Activated T-cell treated with anti-CD3 and anti-CD28 coated beads for 24 hours (primary cell): ENCODE data around the gene STIM2.
"Not testable (repeated sequence)": the region's sequence is repeated elsewhere in the genome, so short reads cannot be mapped to it uniquely, and the experiment has no call there.

Experiments used
- DNase-seq: peaks from one replicate; pipeline ENCODE4 v3.0.0-alpha.2; 2020; ENCODE audit warnings: low read depth

Gene STIM2

DNA sequence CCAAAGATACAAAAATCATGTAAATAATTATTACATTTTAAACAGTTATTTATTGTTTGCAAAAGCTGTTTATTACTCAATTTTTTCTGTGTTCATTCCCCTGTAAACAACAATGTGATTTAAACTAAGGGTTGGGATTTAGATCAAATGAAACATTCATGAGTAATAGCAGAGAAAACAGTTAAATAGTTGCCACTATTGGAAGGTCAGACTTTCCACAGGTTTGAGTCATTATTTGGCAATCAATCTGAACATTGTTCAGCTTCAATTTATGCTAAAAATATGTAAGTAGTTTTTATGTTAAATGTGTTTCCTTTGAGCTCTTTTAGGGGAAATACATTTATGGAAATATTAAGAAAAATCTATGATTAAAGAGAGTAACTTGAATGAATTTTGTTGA is 144.9 kb downstream of the STIM2 start:
- no peak for DNase-seq

GRCh38 chr4:27005905-27006590 is 145.4 kb downstream of the STIM2 start:
- DNase-seq = no peak

- no peak for DNase-seq
Measured at GRCh38 chr4:27006646-27007045, 146.0 kb downstream of the STIM2 start.

DNA sequence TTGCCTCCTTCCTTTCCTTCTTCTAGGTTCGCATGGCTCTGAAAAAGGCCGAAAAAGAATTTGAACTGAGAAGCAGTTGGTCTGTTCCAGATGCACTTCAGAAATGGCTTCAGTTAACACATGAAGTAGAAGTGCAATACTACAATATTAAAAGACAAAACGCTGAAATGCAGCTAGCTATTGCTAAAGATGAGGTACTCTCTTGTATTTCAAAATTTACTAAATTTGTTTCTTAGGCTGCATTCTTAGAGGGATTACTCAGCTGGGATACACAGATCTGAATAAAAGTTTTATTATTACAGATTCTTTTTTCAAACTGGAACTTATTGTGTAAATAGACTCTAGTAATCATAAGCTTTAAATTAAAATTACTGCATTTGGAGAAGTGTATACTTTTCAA is 146.9 kb downstream of the STIM2 start:
- no peak for DNase-seq

DNA sequence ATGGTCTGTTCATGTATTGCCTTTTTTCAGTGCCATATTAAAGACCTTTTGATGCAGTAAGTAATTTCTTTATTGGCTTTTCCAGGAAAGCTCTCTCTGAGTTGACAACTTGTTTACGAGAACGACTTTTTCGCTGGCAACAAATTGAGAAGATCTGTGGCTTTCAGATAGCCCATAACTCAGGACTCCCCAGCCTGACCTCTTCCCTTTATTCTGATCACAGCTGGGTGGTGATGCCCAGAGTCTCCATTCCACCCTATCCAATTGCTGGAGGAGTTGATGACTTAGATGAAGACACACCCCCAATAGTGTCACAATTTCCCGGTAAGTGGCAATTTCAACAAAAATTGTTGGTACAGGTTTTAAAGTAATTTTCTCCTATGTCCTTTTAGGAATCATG is 148.0 kb downstream of the STIM2 start:
- DNase-seq = no peak

GRCh38 chr4:27009539-27009938 is 148.9 kb downstream of the STIM2 start:
- DNase-seq = no peak

DNA sequence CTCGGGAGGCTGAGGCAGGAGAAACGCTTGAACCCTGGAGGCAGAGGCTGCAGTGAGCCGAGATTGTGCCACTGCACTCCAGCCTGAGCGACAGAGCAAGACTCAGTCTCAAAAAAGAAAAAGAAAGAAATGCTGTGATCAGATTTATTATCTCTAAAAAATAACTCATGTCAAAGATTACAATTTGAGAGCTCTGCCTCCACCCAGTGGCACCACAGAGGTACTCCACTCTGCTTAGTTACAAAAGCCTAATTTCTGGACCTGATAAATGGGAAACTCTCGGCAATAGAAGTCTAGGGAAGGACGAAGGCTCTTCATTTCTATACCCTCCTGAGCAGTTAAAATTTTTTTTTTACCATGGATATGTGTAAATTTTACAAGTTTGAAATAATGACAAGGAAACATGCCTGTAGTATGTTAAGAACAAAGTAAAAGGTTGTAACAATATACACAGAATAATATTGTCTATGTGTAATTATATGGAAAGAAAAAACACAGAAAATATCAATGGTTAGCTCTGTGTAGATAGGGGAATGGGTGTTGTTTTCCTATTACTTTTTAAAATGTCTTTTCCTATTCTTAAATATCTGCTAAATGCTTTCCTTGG is 149.8 kb downstream of the STIM2 start:
- peak; percentile 35 for DNase-seq

DNA sequence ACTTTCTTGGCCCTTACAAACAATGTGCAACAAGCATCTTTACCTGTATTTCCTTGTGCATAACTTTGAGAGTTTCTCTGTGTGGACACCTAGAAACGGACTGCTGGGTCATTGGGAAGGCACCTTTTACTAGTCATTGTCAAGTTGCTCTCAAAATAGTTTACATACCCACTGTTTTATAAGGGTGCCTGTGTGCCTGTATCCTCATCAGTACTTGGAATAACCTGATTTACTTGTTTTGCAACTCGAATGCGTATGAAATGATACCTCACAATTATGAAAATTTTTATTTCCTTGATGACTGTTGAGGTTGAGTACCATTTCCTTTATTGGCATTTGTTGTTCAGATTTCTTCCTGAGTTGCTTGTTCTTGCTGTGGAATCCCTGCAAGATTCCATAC is 150.8 kb downstream of the STIM2 start:
- DNase-seq = no peak

GRCh38 chr4:27013012-27013411 is 152.4 kb downstream of the STIM2 start:
- no peak for DNase-seq

DNA sequence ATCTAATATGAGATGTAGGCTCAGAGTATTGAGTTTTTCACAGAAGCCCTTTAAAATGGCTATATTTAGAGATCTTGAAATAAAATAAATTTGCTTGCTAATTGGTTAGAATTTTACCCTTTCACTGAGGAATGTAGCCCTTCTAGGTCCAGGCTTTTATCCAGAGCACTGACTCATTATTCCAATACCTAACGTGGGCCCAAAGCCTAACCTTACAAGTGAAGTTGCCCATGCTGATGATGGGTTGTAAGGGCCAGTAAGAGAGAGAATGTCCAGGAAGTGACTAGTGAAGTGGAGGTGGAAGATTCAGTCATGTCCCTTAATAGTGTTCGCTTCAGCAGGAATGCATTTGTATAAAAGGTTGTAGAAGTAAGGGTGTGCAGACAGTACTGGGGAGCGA is 155.9 kb downstream of the STIM2 start:
- DNase-seq = no peak

- no peak for DNase-seq
Measured at GRCh38 chr4:27017623-27018022, 157.0 kb downstream of the STIM2 start.

GRCh38 chr4:27018076-27018475 is 157.4 kb downstream of the STIM2 start:
- no peak for DNase-seq

GRCh38 chr4:27018910-27019309 is 158.3 kb downstream of the STIM2 start:
- no peak for DNase-seq

- no peak for DNase-seq
Measured at GRCh38 chr4:27019766-27020165, 159.1 kb downstream of the STIM2 start.

- DNase-seq = no peak
Measured at GRCh38 chr4:27020203-27020602, 159.6 kb downstream of the STIM2 start.

DNA sequence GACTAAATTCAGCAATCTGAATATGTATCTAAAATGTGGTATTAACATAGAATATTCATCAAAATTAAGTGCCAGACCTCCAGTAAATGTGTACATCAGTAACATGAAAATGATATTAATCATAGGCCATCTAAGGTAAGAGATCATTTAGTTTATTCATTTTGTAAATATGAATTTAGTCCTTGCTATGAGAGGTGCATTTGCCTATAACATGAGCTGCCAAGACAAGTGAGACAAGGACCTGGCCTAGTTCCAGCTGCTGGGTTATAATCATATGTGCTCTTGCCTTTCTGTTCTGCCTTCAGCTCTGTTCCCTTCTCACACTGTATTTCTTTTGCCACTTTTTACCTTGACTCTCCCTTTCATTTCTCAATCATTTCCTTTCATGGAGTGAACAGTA is 160.0 kb downstream of the STIM2 start:
- DNase-seq = no peak

DNA sequence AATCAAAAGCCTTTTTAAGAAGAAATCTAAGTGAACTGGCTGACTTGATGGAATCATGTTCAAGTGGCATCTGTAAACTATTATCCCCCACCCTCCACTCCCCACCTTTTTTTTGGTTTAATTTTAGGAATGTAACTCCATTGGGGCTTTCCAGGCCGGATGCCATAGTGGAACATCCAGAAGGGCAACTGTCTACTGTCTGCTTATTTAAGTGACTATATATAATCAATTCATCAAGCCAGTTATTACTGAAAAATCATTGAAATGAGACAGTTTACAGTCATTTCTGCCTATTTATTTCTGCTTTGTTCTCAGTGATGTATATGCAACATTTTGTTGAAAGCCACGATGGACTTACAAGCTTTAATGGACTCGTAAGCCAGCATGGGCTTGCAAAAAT is 162.3 kb downstream of the STIM2 start:
- no peak for DNase-seq

- DNase-seq = no peak
Measured at GRCh38 chr4:27023366-27023765, 162.7 kb downstream of the STIM2 start.

GRCh38 chr4:27024805-27025204 is 164.2 kb downstream of the STIM2 start:
- no peak for DNase-seq

DNA sequence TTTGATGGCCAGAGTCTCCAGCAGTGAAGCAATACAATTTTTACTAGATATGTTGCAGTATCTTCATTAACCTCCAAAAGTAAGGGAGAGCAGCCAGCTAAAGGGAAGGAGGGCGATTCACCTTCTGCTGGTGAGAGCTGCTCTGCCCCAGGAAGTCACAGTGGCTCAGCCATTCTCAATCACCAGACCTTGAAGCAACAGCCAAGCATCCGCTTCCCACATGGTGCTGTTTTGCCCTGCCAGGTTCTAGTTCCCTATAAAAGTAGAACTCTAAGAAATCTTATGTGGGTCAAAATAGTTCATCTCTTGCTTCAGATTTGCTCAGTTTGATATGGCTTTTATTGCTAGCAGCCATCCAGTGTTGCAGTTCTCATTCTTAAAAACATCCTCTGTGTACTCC is 166.8 kb downstream of the STIM2 start:
- no peak for DNase-seq

DNA sequence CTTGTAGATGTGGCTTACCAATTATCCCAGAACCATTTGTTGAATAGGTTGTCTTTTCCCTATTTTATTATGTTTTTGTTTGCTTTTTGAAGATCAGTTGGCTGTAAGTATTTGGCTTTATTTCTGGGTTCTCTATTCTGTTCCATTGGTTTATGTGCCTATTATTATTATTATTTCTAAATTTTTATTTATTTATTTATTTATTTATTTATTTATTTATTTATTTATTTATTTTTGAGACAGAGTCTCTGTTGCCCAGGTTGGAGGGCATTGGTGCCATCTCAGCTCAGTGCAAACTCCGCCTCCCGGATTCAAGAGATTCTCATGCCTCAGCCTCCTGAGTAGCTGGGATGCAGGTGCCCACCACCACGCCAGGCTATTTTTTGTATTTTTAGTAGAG is 174.5 kb downstream of the STIM2 start:
- not testable (repeated sequence) for DNase-seq

DNA sequence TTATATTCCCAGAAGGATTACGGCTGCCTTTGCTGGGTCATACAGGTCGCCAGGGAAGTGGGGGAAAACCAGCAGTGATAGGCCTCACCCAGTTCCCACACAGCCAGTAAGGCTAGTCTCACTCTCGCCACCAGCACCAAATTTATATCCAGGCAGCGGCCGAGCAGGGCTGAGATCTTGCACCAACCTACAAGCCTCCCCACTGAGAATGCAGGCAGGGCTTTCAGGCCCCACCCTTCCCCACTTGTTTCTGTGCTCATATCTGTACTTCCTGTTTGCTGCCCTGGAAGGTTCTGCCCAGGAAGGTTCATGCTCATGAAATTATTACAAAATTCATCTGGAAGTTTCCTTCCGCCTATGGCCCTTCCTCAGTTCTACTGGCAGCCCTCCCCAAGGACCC is 179.7 kb downstream of the STIM2 start:
- no peak for DNase-seq

GRCh38 chr4:27042411-27042810 is 181.8 kb downstream of the STIM2 start:
- no peak for DNase-seq

- DNase-seq = no peak
Measured at GRCh38 chr4:27043200-27043599, 182.6 kb downstream of the STIM2 start.
